Measurements from ENCODE around the gene GLYATL1.
A peak's percentile ranks its signal among the peaks of the same experiment; 100 is the strongest.

Gene GLYATL1, protein sequence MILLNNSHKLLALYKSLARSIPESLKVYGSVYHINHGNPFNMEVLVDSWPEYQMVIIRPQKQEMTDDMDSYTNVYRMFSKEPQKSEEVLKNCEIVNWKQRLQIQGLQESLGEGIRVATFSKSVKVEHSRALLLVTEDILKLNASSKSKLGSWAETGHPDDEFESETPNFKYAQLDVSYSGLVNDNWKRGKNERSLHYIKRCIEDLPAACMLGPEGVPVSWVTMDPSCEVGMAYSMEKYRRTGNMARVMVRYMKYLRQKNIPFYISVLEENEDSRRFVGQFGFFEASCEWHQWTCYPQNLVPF

DNA sequence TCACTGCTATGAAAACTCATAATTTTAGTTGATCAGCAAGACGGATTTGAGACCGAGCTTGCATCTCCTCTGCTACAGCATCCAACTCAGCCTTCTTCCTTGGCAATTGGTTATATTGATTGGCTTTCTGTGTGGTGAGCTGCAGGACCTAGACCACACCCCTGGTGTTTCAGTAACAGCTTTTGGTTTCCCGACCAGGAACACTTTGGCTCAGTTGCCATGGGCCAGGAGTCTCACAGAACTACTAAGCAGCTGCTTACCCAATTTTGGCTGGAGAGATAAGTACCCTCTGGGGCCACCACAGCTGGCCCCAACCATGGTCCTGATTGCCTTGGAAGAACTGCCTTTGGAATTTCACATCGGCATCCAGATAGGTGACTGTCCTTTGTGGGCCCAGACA, at the start of gene GLYATL1:
Gene GLYATL1 (plus strand): TSS at position 212 of the 400 bp plus-strand sequence. CDS start 7,600 bp downstream, outside the sequence.
- no peak for DNase-seq

DNA sequence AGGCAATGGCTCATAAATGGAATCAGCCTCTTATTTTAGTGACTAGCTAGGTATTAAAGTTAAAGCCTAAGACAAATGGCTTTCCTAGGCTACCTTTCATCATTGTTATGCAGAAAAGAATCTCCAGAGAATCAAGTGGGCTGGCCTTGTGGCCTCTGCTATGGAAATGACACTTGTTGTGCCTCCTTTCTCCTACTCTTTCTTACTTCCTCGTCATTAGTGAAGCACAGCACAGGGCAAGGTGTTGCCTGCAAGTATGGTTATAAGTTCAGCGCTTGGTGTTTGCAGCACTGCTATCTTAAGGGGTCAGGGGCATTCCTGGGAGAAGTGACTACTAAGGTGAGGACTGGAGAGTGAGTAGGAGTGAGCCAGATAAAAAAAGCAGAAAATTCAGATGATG, 45.4 kb upstream of the GLYATL1 start:
- DNase-seq, result no peak

DNA sequence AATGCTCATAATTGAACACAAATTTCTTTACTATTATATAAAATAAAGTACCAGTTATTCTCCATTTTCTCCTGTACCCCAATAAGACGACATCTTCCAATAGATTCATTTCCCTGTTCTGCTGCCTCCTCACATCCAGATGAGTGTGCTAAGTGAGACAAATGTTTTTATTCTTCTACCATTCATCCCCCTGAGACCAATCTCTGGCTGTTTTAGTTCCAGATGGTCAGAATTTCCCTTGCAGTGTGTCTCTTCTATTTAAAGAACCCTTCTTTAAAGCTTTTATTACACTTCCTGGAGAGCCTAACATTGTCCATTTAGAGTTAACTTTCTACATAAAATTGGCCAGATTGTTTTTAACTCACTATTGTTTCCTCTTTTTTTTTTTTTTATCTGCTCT, 41.2 kb upstream of the GLYATL1 start:
- no peak for DNase-seq

DNA sequence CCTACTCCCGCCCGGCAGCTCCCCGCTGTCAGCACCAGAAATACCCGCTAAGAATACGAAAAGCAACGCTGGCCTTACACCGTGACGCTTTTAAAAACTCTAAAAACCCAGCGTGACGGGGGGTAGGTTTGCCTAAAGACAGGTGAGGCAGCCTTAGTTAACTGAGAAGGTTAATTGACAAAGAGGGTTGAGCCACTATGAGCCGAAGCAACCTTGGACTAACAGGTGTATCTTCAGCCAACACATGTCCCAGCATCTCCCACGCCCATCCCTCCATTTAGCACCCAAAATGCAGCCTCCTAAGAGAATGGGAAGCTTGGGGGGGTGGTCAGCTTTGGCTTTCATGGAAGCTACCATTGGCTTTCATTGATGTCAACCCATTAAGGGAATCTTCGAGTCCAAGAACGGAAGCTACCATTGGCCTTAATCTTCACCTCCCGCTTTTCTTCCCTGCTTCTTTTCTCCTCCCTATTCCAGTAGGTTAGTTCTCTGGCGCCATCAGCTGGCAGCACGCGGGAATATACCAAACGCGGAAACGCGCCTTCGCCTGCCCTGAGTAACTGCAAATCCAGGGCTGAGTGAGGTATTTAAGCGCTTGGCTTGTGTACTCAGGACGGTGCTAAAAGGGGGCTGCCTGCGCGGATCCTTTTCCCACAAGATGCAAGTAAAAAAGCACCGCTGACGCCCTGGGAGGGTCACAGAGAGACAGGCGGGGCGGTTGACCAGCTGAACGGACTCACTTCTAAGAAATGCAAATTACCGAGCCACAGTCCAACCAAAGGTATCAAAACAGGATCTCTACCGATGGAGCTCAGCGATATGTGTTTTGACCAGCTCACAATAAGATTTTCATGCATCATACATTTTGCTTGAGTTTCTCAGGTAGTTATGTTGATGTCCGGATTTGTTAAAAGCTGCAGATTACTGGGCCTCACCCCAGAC, 38.5 kb upstream of the GLYATL1 start:
- DNase-seq, result peak; percentile 45

DNA sequence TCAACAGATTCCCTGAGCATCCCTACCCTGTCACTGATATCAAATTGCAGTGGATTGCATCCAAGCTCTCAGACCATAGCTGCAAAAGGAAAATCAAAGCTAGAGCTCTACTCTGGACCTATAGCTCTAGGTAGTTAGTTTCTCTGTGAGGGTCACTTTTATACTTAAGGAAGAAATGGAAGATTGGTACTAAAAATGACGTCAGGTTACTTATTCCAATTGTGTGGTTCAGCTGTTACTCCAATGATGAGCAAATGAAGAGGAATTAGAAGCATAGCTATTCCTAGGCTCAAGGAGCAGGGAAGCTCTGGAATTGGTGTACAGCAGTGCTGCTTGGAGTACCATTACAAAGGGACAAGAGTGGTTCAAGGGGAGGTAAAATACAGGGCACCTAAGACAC, 36.4 kb upstream of the GLYATL1 start:
- DNase-seq, result no peak

DNA sequence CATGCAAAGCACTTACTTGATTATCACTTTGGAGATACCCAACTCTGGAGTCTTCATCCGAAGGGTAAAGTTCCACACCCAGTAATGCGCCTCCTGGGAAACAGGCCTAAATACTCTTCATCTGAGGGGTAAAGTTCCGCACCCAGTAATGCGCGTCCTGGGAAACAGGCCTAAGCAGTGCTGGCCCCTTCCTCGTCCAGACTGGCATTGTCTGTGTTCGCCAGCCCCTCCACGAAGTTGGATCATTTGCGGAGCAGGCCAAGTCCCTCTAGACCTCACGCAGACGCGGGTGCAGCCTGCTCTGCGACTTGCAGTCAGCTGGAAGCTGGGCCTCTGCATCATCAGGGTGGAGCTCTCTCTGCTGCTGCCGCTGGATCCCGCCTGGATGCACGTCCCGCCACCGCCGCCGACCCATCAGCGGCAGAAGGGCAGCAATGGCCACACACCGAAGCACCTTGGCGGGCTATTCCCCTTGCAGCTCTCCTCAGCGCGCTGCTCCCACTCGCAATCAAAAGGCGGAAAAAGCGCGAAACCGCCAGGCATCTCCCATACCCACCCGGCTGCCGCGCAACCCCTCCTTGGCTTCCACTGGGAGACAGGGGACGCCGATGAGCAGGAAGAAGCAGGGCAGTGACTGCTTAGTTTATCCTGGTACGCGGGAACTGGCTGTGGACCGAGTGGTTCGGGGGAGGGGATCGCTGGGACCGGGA, 34.1 kb upstream of the GLYATL1 start:
- peak; percentile 57 for DNase-seq

DNA sequence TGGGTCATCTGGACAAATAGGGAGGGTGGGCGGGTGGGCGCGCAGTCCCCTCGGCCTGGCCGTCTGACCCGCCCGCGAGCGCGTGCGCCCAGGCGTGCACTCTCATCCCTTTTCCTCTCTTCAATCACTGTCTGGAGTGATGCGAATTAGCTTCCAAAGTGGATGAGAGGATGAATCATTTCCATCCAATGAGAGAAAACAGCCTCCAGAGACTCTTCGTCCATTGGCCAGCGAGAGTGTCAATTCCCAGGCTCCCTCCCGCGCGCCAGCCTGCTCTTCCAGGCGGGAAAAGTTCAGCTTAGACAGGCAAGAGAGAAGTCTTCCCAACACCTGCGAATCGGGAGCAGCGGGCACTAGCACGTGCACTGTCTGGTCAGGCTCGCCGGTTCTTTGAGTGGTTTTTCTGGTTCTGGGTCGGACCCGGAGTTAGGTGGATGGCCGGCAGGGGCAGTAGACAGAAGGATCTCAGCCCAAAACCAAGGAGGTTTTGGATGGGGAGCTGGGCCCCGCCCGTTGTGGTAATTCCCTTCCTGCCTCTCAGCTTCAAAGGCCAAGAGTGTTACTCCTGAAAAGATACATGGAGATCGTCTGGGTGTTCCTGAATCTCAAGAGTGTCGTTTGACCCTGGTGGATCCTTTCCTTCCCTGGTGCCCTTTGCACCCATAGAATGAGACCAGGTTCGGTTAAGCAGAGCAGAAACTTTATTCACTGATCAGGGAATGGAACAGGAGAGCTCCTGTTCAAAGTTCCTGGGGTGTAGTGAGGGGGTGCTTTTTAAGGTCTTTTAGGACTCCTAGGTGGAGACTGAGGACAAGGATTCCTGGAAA, 33.4 kb upstream of the GLYATL1 start:
- peak; percentile 79 for DNase-seq

DNA sequence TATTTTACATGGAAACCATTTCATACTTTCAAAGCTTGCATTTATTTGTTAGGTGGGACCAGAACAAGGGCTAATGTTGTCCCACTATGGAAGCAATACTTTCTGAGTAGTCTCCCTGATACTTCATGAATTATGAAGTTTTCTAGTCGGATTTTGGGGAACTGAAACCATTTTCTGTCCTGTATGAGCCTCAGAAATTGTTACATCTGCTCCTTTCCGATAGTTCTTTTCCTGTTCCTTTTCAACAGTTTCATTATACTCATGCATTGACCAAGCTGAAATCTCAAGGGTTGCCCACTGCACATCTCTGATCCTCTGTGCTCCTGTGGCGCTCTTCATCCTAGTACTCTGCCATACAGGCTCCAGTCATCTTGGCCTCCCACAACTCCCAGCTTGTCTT, 31.5 kb upstream of the GLYATL1 start:
- DNase-seq, result no peak

DNA sequence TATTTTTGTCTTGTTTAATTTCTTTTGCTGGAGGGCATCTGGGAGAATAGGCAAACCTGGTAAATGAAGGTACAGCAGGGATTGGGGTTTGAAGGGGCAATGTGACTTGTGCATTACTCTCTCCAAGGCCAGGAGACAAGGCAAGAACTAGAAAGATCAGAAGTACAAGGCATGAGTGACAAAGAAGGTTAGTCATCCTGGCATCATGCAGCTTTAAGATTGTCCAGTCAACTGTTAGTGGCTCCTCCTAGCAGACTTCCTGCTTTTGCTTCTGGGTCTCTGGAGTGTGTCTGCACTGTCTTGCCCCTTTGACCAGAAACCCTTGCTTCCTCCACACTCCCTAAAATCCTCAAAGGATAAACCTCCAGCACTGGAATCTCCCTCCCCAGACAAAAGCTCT, 27.2 kb upstream of the GLYATL1 start:
- DNase-seq, result peak; percentile 57

DNA sequence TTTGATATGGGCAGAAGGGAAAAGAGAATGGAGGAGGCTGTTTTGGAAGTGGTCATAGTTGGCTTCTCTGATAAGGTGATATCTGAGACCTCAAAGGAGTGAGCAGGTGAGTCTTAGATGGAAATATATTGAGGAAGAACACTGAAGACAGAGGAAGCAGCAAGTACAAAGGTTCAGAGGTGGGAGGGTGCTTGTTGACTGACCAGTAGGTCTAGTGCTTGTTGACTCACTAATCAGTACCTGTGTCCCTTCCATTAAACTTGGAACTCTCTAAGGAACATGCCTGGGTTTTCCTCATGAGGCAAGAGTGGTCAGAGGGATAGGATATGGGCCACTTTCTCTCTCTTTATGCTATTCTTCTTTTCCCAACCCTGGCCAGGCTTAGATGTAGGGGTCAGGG, 25.6 kb upstream of the GLYATL1 start:
- DNase-seq, result no peak

DNA sequence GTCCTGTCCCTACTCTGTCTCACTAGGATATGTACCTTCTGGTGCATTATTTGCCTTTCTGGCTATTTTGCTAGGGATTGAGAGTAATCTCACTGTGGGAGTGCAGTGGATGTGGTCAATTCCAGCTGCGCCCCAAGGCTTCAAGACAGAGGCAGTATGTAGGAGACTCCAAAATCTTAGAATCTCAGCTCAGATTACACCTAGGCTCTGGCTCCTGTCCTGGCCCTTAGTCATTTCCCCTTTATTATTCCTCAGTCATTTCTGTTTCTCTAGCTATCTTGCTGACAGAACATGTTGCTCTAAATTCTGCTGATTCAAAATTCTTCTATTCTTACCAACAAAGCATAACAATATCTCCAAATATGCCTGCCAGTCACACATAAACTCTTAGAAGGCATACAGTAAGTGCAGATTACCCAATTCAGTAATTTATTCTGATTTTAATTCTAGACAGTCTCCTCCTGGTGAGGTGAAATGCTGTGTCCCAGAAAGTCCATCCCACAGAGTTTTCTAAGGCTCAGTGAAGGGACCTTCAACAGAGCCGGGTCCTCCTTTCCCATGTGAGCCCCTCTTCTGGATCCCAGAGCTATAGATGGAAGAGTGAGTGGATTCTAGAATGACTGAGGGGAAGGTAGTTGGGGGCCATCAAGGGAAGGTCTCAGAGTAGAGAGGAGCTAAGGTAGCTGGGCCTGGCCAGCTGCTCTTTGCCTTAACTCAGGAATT, 24.3 kb upstream of the GLYATL1 start:
- DNase-seq, result peak; percentile 28

DNA sequence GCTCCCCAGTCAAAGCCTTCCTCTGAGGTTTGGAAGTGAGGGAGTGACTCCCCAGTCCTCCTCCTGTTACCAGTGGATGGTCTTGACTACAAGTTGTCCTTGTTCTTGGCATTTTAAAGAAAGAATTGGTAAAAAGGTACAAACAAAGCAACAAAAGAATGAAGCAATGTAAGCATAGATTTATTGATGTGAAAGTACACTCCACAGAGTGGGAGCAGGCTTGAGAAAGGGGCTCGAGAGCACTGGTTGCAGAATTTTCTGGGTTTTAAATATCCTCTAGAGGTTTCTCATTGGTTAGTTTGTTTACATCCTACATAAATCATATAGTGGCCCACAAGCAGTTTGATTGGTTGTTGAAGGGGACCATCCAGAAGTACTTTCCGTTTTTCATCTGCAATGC, 22.7 kb upstream of the GLYATL1 start:
- no peak for DNase-seq

DNA sequence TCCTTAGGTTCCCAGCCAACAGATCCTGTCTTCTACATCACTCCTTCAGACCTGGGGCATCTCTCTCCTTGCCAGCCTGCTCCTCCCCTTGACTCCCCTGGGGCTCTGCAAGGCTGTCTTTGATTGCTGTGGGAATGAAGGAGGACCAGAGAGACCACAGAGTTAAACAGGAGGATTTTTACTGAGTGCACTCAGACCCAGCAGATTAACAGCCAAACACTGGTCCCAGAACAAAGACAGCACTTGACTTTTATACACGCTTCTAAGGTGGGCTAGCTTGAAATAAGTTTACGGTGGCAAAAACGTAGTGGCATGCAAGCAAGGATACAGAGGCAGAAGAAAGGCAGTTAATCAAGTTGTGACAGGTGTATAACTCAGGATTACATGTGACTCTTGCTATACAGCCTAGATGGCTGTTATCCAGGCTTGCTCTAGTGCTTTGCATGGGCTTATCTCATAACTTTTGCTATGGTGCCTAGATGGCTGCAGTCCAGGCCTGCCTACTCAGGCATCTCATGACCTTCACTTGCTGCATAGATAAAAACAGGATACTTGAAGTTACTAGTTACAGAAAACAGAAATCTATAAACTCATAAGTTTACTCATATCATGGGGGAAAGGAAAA, 22.0 kb upstream of the GLYATL1 start:
- DNase-seq, result no peak

DNA sequence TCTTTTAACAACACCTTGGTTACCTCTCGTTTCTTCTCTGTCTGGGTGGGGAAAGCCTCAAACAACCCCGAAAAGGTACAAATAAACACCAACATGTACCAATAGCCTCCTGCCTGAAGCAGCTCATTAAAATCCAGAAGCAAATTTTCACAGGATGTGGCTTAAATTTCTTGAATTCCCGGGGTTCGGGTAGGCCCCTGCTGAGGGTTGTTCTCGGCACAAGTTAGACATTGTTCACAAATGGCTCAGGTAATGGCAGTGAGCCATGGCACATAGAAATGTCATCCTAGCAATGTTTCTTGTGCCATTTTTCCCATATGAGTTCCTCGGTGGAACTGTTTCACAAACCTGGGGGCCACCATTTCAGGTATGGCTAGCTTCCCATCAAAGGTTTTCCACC, 19.7 kb upstream of the GLYATL1 start:
- DNase-seq, result no peak

DNA sequence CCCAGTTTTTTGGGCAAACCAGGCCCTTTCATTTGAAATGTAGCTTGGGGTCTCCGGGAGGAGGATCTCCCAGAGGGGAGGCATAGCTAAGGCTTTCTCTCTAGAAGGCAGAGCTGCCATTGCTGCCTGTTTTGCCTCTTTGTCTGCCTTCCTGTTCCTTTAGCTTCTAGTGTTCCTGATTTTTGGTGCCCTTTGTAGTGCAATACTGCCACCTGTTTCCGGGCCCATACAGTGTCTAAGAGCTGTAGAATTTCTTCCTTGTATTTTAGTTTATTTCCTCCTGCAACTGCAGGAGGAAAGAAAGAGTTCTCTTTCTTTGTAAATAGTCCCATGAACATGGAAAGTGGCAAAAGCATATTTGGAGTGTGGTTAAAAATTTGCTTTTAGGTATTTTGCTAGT, 19.3 kb upstream of the GLYATL1 start:
- peak; percentile 13 for DNase-seq

DNA sequence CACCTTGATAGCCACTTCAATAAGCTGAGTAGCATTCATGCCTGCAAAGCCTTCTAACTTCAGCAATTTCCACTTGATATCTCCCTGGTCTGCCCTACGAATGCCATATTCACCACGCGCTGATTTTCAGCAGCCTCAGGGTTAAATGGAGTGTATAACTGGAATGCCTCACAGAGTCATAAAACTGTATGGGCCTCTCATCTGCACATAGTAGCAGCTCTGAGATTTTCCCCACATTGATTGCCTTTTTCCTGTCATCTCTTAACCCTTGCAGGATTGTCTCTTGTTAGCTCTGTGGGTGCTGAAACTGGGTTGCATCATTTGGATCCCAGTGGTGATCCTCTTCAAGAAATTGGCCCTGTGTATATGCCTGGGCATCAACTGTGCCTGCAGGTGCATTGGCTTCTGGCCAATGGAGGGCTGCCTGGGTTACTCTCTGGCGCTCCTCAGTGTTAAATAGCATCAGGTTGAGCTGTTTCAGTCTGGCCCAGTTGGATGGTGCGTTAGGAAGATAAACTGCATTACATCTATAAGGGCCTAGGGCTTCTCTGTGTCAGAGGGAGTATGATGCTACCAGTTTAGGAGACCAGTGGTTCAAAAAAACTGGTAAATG, 17.4 kb upstream of the GLYATL1 start:
- no peak for DNase-seq

DNA sequence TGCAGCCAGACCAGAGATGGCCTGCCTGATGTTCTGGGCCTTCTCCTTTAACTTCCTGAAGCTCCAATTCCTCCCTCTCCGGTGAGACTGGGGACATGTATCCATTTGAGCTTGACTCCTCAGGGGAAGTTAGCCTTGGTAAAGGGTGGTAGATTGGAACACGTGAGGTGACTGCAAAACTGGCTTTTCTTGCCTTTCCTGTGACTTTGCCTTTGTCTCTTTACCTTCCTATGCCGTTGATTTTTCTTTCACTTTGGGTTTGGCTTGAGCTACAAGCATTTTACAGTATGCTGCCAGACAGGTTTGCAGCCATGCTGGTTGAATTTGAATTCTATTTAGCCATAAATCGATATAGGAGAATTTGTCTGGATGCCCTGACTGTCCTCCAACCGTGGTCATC, 16.8 kb upstream of the GLYATL1 start:
- DNase-seq, result no peak

DNA sequence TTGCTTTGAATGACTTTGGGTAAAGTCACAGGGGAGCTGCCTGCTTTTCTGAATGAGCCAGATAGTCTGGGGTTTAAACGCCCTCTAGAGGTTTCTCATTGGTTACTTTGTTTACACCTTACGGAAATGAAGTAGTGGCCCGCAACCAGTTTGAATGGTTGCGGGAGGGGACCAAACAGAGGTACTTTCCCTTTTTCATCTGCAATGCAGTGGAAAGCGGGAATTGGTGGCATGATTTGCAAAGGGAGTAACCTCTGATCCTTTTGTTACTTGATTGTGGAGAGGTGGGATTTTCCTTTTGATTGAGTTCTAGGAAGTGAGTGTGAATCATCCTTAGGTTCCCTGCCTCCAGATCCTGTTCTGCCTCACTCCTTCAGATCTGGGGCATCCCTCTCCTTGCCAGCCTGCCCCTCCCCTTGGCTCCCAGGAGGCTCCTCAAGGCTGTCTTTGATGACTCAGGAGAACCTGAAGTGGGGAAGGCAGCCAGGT, 15.9 kb upstream of the GLYATL1 start:
- peak; percentile 47 for DNase-seq

DNA sequence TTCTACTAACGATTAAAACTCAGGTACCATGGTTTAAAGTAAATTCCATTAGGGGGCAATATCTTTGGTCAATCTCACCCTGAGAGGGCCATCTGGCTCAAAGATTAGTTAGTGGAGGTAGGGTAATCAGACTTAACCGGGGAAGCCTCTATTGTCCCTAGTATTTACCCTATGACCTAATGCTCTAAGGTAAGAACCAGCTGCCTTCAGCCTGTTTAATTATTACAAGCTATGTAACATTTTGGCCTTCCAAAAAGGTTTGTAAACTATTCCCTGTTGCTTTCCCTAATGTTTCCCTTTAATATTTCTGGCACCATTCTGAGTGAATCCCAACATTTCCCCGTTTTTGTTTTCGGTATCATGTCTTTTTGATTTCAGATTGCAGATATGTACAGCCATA, 15.1 kb upstream of the GLYATL1 start:
- no peak for DNase-seq

DNA sequence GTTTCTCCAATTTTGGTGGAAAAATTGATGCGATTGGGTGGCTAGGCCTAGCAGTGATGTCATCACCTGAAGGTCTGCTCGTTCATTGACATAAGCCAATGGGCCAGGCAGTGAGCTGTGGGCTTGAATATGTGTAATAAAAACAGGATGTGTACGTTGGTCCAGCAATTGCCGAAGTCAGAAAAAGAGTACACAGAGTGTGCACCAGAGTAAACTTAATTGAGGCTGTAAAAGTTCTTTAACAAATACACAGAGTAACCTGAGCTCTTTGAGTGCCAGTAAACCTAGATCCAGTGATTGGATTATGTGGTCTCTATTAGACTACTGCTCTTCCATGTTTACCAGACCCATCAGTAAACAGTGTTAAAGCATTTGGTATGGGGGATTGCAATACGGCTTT, 13.0 kb upstream of the GLYATL1 start:
- peak; percentile 32 for DNase-seq

DNA sequence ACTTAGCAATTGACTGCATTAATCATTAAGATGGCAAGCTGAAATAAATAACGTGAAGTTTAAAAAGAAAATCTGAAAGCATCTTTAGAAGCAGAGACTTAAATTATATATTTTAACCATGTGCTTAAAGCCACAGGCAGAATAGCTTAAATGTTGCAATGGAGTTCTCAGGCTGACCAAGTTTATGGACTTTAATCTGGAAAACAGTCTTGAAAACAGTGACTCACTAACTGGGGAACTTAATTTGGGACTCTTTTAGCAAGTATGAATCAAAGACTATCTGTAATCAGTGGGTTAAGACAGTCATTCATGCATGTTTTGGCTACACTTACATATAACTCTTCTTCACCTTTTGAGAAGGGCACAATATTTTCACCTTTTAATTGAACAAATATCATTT, 12.6 kb upstream of the GLYATL1 start:
- peak; percentile 64 for DNase-seq
